ENCODE results near the gene KANTR. TPM values are rescaled to one million over a fixed set of nuclear protein-coding genes. Genes with fewer than 3 reads are reported as not detected.
A peak's percentile ranks its signal among the peaks of the same experiment; 100 is the strongest.

Gene KANTR
- total and polyA plus RNA-seq, 2 of the 4 experiments (the other 2 are of a cell fraction): 1.6 to 6.3 TPM

DNA sequence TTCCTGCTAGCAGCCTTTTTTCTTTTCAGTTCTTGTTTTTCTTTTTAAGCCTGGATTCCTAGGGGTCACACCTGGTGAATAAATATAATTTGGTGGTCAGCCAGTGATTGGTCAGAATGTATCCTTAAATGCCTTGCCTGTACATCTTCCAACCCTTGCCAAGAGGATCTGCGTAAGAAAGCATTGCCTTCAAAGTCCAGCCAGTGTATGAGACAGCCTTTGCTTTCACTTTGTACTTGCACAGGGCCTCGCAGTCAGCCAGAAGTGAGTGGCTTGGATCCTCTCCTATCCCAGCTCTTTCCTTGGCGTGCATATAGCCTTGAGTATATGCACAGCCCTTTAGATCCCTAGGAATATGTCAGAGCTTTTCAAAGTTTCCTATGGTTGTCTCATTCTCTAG, 22.2 kb downstream of the KANTR start:
- in situ Hi-C loops (cut with MboI; ENCODE audit: low sequenced_read_pairs): no loop called here
- ChIA-PET POLR2A (ENCODE audit: unreplicated experiment) (no interaction called here), CTCF (no interaction called here)
- Histone ChIP-seq H4K91ac (ENCODE audit: insufficient read depth, low read depth, low read length) (no peak overlapping the region), H2BK15ac (ENCODE audit: low read depth, low read length) (no peak overlapping the region), H4K20me1 (ENCODE audit: insufficient read depth, low read length) (no peaks in the 10 kb centered on the region), H3K18ac (ENCODE audit: low read depth, low read length) (no peak overlapping the region), H3K27me3 (ENCODE audit: control insufficient read depth, insufficient read depth, low read length) (peaks cover under 1% of the 10 kb centered on the region; the same call in 1 of the 2 replicates), H3K56ac (ENCODE audit: extremely low read depth, insufficient read depth, low read length) (no peak overlapping the region), H3K4me3 (ENCODE audit: insufficient read depth, low read depth, low read length) (no peak overlapping the region), H4K8ac (ENCODE audit: low read depth in 2 of 2, low read length in 2 of 2) (0 out of 4 replicates have a peak overlapping the region, but pooled peaks of 1 of the 2 experiments have one; percentile 54), H2AFZ (replicated peaks; ENCODE audit: low read length, poor library complexity) (no peak overlapping the region), H2BK5ac (ENCODE audit: low read depth, low read length, poor library complexity, severe bottlenecking) (peak overlapping the region; percentile 6), H3K14ac (replicated peaks; ENCODE audit: low read depth, low read length) (no peak overlapping the region), H3K79me1 (ENCODE audit: low read depth in 1 of 2, low read length in 2 of 2) (peaks cover 0 to 12% of the 10 kb centered on the region in 2 experiments; a peak in 2 of 4 replicates), H3K4me1 (ENCODE audit: control insufficient read depth, insufficient read depth, low read length) (no peaks in the 10 kb centered on the region), H3K4ac (ENCODE audit: low read depth, low read length) (no peak overlapping the region), H2BK120ac (ENCODE audit: low read depth, low read length) (no peak overlapping the region), H2BK20ac (ENCODE audit: low read depth, low read length) (no peak overlapping the region), H3K36me3 (ENCODE audit: control insufficient read depth, insufficient read depth, low read length) (no peaks in the 10 kb centered on the region), H3K23ac (ENCODE audit: low read depth, low read length) (no peak overlapping the region), H2AK9ac (replicated peaks; ENCODE audit: low read depth, low read length, poor library complexity) (no peak overlapping the region), H3K9me1 (ENCODE audit: insufficient read depth, low read length) (no peaks in the 10 kb centered on the region), H3K9ac (ENCODE audit: low read depth, low read length) (no peak overlapping the region), H3K27ac (ENCODE audit: insufficient read depth, low read length) (no peak overlapping the region; the same call in 1 of the 2 replicates), H4K5ac (ENCODE audit: low read depth, low read length) (no peak overlapping the region), H3K9me3 (ENCODE audit: control insufficient read depth, insufficient read depth, low read length) (no peaks in the 10 kb centered on the region), H3K4me2 (ENCODE audit: low read depth, low read length) (peak overlapping the region; percentile 19), H2AK5ac (ENCODE audit: low read depth, low read length) (no peak overlapping the region)
- no TSS peak for BruUV-seq (replicated peaks)
- intact Hi-C loops (cut with micrococcal nuclease): no loop called here
- ATAC-seq (ENCODE audit: low read depth): peak; percentile 80
- dilution Hi-C loops (cut with HindIII; ENCODE audit: low sequenced_read_pairs, unreplicated experiment): no loop called here
- WGBS, 2 experiments (ENCODE audit: extremely low coverage in 2 of 2, insufficient read length in 1 of 2): no CpG with 5 or more reads among the region's 3 CpGs
- DNase-seq: peak; percentile 61
- TF ChIP-seq MAFK (IDR thresholded peaks at IDR 0.05; ENCODE audit: low read depth, low read length) (no peak), SMC3 (IDR thresholded peaks at IDR 0.05; ENCODE audit: low read depth, low read length) (no peak), BHLHE40 (IDR thresholded peaks at IDR 0.05; ENCODE audit: low read depth, low read length) (no peak), RAD21 (IDR thresholded peaks at IDR 0.05; ENCODE audit: low read length) (no peak), CEBPB (IDR thresholded peaks at IDR 0.05; ENCODE audit: low read depth, low read length) (no peak), RCOR1 (IDR thresholded peaks at IDR 0.05; ENCODE audit: insufficient replicate concordance, low read length) (no peak), RFX5 (IDR thresholded peaks at IDR 0.05; ENCODE audit: low read depth, low read length) (no peak), POLR2A (IDR thresholded peaks at IDR 0.05; ENCODE audit: low read depth, low read length) (no peak), NFE2L2 (IDR thresholded peaks at IDR 0.05; ENCODE audit: low read depth, low read length) (no peak), FOS (IDR thresholded peaks at IDR 0.05; ENCODE audit: low read depth, low read length) (no peak), MAZ (IDR thresholded peaks at IDR 0.05; ENCODE audit: borderline replicate concordance, low read depth, low read length) (no peak), MXI1 (IDR thresholded peaks at IDR 0.05; ENCODE audit: borderline replicate concordance, low read depth, low read length) (no peak), CHD1 (IDR thresholded peaks at IDR 0.05; ENCODE audit: low read depth, low read length) (no peak)
- TF ChIP-seq, protein P1, sequence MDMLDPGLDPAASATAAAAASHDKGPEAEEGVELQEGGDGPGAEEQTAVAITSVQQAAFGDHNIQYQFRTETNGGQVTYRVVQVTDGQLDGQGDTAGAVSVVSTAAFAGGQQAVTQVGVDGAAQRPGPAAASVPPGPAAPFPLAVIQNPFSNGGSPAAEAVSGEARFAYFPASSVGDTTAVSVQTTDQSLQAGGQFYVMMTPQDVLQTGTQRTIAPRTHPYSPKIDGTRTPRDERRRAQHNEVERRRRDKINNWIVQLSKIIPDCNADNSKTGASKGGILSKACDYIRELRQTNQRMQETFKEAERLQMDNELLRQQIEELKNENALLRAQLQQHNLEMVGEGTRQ (IDR thresholded peaks at IDR 0.05; ENCODE audit: low read depth, low read length): no peak
- TF ChIP-seq, protein P2, sequence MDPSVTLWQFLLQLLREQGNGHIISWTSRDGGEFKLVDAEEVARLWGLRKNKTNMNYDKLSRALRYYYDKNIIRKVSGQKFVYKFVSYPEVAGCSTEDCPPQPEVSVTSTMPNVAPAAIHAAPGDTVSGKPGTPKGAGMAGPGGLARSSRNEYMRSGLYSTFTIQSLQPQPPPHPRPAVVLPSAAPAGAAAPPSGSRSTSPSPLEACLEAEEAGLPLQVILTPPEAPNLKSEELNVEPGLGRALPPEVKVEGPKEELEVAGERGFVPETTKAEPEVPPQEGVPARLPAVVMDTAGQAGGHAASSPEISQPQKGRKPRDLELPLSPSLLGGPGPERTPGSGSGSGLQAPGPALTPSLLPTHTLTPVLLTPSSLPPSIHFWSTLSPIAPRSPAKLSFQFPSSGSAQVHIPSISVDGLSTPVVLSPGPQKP (IDR thresholded peaks at IDR 0.05; ENCODE audit: borderline replicate concordance, low read depth, low read length): no peak
- TF ChIP-seq, protein P3, sequence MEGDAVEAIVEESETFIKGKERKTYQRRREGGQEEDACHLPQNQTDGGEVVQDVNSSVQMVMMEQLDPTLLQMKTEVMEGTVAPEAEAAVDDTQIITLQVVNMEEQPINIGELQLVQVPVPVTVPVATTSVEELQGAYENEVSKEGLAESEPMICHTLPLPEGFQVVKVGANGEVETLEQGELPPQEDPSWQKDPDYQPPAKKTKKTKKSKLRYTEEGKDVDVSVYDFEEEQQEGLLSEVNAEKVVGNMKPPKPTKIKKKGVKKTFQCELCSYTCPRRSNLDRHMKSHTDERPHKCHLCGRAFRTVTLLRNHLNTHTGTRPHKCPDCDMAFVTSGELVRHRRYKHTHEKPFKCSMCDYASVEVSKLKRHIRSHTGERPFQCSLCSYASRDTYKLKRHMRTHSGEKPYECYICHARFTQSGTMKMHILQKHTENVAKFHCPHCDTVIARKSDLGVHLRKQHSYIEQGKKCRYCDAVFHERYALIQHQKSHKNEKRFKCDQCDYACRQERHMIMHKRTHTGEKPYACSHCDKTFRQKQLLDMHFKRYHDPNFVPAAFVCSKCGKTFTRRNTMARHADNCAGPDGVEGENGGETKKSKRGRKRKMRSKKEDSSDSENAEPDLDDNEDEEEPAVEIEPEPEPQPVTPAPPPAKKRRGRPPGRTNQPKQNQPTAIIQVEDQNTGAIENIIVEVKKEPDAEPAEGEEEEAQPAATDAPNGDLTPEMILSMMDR (conservative IDR thresholded peaks at IDR 0.05; ENCODE audit: low read depth, low read length): no peak
